Small intestine (tissue), 7 donors: Measurements from ENCODE around the gene SSU72. TPM values are rescaled to one million over a fixed set of nuclear protein-coding genes. Genes with fewer than 3 reads are reported as not detected.
"Not testable (repeated sequence)": the region's sequence is repeated elsewhere in the genome, so short reads cannot be mapped to it uniquely, and the experiment has no call there.

Experiments
- DNase-seq, 2 donors: peaks; one replicate each; pipeline versions ENCODE4 v3.0.0 to v3.0.0-alpha.2; 2013
- FAIRE-seq: peaks from 2 replicates; lab custom pipeline; 2012; peaks lifted over from hg19 to GRCh38; lab: Jason Lieb, UNC
- H3K27ac ChIP-seq, 3 donors: one replicate each; pipeline ENCODE4 v1.5.1; 2013; ENCODE audit warnings: low read length in 2 of 3, mild to moderate bottlenecking in 2 of 3, control low read depth in 1 of 3, inconsistent platforms in 1 of 3, low read depth in 1 of 3, moderate library complexity in 1 of 3
- H3K27me3 ChIP-seq, 3 donors: one replicate each; pipeline ENCODE4 v1.6.1; 2013; ENCODE audit warnings: low read length in 3 of 3, inconsistent platforms in 1 of 3; ENCODE audit not compliant: control insufficient read depth in 3 of 3, insufficient read depth in 3 of 3
- H3K36me3 ChIP-seq, 3 donors: one replicate each; pipeline ENCODE4 v1.6.1; 2013; ENCODE audit warnings: low read length in 3 of 3, inconsistent platforms in 1 of 3, low read depth in 1 of 3, mild to moderate bottlenecking in 1 of 3, moderate library complexity in 1 of 3; ENCODE audit not compliant: control insufficient read depth in 3 of 3, insufficient read depth in 2 of 3
- H3K4me1 ChIP-seq, 3 donors: one replicate each; pipeline ENCODE4 v1.6.1; 2013; ENCODE audit warnings: low read length in 2 of 3, inconsistent platforms in 1 of 3, low read depth in 1 of 3, mild to moderate bottlenecking in 1 of 3, moderate library complexity in 1 of 3; ENCODE audit not compliant: control insufficient read depth in 3 of 3, insufficient read depth in 2 of 3
- H3K4me3 ChIP-seq, 3 donors: one replicate each; pipeline ENCODE4 v1.5.1; 2013; ENCODE audit warnings: low read length in 3 of 3, control low read depth in 1 of 3, inconsistent platforms in 1 of 3, low read depth in 1 of 3, mild to moderate bottlenecking in 1 of 3, moderate library complexity in 1 of 3
- H3K9me3 ChIP-seq, 2 donors: one replicate each; pipeline ENCODE4 v1.6.1; 2013; ENCODE audit warnings: low read depth in 1 of 2, low read length in 1 of 2; ENCODE audit not compliant: control insufficient read depth in 2 of 2, insufficient read depth in 1 of 2
- WGBS, 3 donors: extraction: QIAGEN DNeasy Blood & Tissue Kit; methylation state at CpG; one replicate each; pipeline ENCODE4 v1.1.7; 2013; 5-methylcytosine and 5-hydroxymethylcytosine counted together
- polyA plus RNA-seq, 4 donors: library from polyadenylated mRNA; stranded (reverse) in 3 of 4; unstranded in 1 of 4; fragments of 200-250 nt in 3 of 4; fragments of 120-200 nt in 1 of 4; gene quantifications; one replicate each; pipeline versions ENCODE4 v1.2.1 to v1.2.3, GENCODE V29; 2013
- donor health status: healthy with polysubstance abuse.
- donor health status: control.
- donor health status: control.
- donor health status: Bipolar disorder and iron deficiency.
- donor health status: healthy.

The SSU72 gene
- polyA plus RNA-seq, 4 donors, result 83.9 to 140 (median 124) TPM

DNA sequence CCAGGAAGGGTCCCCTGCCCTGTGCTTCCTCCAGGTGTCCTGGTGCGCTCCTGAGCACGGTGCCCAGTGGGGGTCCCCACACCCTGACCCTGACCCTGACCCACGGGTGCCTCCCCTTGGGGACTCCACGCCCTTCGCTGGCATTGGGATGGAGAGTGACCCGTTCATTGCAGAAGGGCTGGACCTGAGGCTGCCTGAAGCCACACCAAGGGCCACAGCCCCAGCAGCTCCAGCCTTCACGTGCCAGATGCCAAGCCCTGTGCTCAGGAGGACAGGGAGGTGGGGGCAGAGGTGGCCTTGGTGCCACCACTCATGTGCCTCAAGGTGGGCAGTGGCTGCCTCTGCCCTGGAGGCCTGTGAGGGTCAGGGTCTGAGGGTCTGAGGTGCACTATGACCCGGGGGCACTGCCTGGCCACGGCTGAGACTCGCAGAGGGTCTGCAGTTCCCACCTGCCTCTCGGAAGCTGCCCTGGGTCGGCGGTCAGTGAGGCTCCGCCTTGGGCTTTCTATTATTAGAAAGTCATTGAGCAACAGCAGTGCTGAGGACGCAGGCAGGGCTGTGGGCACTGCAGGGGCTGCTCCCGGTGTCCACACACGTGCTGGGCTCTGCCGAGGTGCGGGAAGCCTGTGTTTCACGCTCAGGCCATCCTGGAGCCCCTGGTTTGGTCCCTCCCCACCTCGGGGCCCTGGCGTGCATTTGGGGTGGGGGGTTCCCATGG is 41.3 kb downstream of the SSU72 start:
- not testable (repeated sequence) for H3K27ac ChIP-seq, FAIRE-seq, H3K4me1 ChIP-seq, H3K27me3 ChIP-seq, DNase-seq, H3K4me3 ChIP-seq
- Histone ChIP-seq H3K36me3 (peaks cover 0 to 42% (median 7%) of the 10 kb centered on the region in 3 donors), H3K9me3 (peaks cover 0 to 21% of the 10 kb centered on the region in 2 donors)
- 72 to 81% (median 77%) methylated on average over 12 to 20 of the region's 22 CpGs for WGBS, 3 donors

DNA sequence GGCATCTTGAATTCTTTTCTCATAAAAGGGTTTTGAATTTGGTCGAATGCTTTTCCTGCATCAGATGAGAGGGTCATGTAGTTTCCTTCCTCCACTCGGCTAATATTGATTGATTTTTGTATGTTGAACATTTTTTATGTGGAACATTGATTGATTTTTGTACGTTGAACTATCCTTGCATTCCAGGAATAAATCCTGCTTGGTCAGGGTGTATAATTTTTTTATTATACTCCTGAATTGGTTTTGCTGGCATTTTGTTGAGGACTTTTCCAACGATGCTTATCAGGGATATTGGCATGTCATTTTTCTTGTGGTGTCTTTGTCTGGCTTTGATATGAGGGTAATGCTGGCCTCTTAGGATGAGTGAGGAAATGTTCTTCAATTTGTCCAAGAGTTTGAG is 42.7 kb downstream of the SSU72 start:
- FAIRE-seq (no peak), DNase-seq (no peak)
- H3K9me3 ChIP-seq, result peaks cover 0 to 21% of the 10 kb centered on the region in 2 donors
- no peaks in the 10 kb centered on the region for H3K4me1 ChIP-seq
- H3K4me3 ChIP-seq, result no peak overlapping the region
- H3K27ac ChIP-seq, result no peak overlapping the region
- H3K27me3 ChIP-seq, result no peaks in the 10 kb centered on the region
- H3K36me3 ChIP-seq, result peaks cover 0 to 52% (median 17%) of the 10 kb centered on the region in 3 donors
- WGBS, 3 donors, result 84 to 95% (median 90%) methylated on average over 4 of the region's 4 CpGs

DNA sequence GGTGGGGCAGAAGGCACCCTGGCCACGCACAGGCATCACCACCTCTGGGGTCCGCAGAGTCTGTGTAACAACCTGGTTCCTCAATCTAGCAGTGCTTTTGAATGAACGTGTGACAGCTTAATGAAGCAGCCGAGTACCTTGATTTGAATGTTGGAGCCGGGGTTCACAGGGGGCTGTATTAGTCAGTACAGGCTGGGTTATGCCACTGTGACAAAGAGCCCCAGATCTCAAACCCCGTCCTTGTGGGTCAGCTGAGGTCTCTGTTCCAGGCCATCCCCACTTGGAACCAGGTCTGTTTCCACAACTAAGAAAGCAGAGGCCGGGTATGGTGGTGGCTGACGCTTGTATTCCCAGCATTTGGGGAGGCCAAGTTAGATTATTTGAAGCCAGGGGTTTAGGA is 44.7 kb downstream of the SSU72 start:
- H3K36me3 ChIP-seq, result peaks cover 0 to 64% (median 17%) of the 10 kb centered on the region in 3 donors
- DNase-seq (no peak), FAIRE-seq (no peak)
- 98 to 100% (median 99%) methylated on average over 8 of the region's 8 CpGs for WGBS, 3 donors
- no peak overlapping the region for H3K27ac ChIP-seq
- no peaks in the 10 kb centered on the region for H3K27me3 ChIP-seq
- H3K4me3 ChIP-seq, result no peak overlapping the region
- no peaks in the 10 kb centered on the region for H3K4me1 ChIP-seq
- H3K9me3 ChIP-seq, result peaks cover 0 to 21% of the 10 kb centered on the region in 2 donors

DNA sequence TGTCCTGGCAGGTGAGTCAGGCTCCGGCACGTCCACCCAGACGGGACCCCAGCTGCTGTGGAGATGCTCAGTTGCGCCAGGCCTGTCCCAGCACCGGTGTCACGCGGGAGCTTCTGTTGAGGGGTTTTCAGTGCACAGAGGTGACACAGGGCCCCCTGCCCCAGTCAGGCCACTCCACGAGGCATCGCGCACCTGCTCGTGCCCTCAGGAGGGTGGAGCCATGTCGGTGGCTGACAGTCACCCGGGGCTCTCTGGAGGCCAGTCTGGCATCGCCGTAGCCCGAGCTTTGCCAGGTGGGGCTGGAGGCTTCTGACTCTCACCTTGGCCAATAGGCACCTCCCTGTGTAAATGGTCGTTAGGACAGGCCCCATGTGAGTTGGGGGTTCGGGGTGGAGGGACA is 45.3 kb downstream of the SSU72 start:
- H3K4me1 ChIP-seq, result no peaks in the 10 kb centered on the region
- FAIRE-seq (no peak), DNase-seq (no peak)
- WGBS, 3 donors, result 97 to 99% (median 99%) methylated on average over 7 to 18 of the region's 18 CpGs
- H3K27me3 ChIP-seq, result no peaks in the 10 kb centered on the region
- H3K27ac ChIP-seq, result no peak overlapping the region
- H3K9me3 ChIP-seq, result peaks cover 0 to 21% of the 10 kb centered on the region in 2 donors
- H3K4me3 ChIP-seq, result no peak overlapping the region
- peaks cover 0 to 63% (median 17%) of the 10 kb centered on the region in 3 donors for H3K36me3 ChIP-seq

DNA sequence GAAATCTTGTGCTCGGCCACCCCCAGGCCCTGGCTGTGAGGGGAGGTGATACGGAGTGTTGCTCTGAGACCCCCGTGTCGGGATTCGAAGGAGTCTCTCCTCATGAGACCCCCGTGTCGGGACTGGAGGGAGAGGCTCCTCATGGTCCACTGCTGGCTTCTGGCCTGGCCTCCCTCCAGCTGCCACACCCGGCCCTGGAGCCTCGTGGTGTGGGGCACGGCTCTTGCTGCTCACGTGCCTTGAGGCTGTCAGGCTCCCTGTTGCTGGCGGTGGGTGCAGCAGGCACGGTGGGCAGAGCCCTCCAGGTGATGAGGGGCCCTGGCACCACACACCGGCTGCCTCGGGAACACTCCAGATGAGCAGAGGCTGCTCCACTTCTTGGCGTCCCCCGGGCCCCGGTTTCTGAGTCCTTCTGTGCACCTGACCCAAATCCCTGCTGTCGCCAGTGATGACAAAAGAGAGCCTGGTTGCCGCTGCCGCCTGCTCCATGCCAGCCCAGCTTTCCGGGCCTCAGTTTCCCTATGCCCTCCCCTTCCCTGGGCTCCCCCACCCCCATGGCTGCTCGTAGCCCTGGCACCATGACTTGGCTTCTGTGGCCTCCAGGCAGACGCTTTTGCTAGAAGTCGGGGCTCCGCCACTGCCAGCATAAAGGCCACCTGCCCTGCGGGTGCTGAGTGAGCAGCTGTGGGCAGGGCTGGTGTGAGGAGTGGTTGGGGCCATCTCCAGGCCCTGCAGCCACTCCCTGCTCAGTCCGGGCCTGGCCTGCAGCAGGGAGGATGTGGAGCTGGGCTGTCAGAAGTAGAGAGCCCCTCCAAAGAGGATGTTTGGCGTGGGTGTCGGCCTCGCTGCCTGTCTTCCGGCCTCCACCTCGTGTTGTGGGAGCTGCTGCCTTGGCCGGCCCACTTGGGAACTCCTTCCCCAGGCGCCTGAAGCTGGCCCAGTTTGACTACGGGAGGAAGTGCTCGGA is 46.1 kb downstream of the SSU72 start:
- FAIRE-seq, result no peak
- 87 to 96% (median 89%) methylated on average over 32 to 37 of the region's 37 CpGs for WGBS, 3 donors

DNA sequence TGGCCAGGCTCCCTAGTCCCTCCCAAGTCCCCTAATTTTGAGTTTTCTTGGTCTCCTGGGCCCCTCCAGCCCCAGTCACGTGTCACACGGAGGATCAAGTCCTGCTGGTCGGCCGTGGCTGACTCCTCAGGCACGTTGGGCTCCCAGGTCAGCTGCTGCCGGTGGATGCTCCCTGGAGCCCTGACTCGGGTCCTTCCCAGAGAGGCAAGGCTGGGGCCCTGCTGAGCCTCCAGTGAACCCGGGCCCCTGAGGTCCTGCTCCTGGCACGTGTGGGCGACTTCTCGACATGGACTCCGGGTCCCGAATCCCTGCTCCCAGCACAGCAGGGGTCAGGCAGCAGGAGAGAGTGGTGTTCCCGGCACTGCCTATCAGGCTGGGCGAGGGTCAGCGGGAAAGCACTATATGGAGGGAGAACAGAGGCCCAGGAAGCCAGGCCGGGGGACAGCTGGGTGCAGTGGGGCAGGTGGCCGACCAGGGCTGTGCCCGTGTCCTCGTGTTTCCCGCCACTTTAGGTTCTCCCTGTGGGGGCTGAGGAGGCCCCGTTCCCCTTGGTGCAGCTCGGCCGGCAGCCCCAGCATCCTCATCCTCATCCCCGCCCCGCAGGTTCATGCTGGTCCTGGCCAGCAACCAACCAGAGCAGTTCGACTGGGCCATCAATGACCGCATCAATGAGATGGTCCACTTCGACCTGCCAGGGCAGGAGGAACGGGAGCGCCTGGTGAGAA is 47.4 kb downstream of the SSU72 start:
- Histone ChIP-seq H3K4me1 (no peaks in the 10 kb centered on the region), H3K4me3 (no peak overlapping the region), H3K9me3 (peaks cover 0 to 19% of the 10 kb centered on the region in 2 donors), H3K36me3 (peaks cover 0 to 68% (median 17%) of the 10 kb centered on the region in 3 donors), H3K27me3 (no peaks in the 10 kb centered on the region), H3K27ac (no peak overlapping the region)
- FAIRE-seq, result no peak
- 94 to 95% (median 94%) methylated on average over 31 of the region's 31 CpGs for WGBS, 3 donors
- no peak for DNase-seq

More for the DNA sequence above, 46.1 kb downstream of the SSU72 start:
- H3K9me3 ChIP-seq, result peaks cover 0 to 21% of the 10 kb centered on the region in 2 donors
- no peaks in the 10 kb centered on the region for H3K4me1 ChIP-seq
- no peaks in the 10 kb centered on the region for H3K27me3 ChIP-seq
- no peak for DNase-seq
- H3K27ac ChIP-seq, result no peak overlapping the region
- H3K4me3 ChIP-seq, result no peak overlapping the region
- peaks cover 0 to 64% (median 17%) of the 10 kb centered on the region in 3 donors for H3K36me3 ChIP-seq

DNA sequence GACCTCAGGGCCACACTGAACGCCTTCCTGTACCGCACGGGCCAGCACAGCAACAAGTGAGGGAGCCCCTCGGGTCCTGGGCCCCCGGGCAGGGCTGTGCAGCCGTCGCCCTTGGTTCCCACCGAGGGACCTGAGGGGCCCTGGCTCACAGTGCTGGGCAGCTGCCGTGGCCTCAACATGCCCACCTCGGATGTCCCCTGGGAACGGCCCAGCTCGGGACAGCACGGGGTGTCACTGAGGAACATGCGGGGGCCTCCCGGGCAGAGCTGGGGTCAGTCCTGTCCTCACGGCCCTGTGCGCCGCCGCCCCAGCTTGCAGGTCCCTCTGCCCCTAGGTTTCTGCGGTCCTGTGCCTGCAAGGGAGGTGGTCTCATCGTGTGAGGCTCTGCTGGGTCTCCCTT is 48.2 kb downstream of the SSU72 start:
- peaks cover 0 to 73% (median 17%) of the 10 kb centered on the region in 3 donors for H3K36me3 ChIP-seq
- not testable (repeated sequence) for H3K4me3 ChIP-seq, H3K27me3 ChIP-seq, FAIRE-seq, DNase-seq, H3K4me1 ChIP-seq, H3K27ac ChIP-seq
- WGBS, 3 donors, result 96 to 100% (median 97%) methylated on average over 7 to 20 of the region's 21 CpGs
- peaks cover 0 to 15% of the 10 kb centered on the region in 2 donors for H3K9me3 ChIP-seq
